CD4-positive, alpha-beta T cell treated with Interleukin-12 subunit alpha and Interleukin-12 subunit beta, for 1 hour (primary cell): Measurements from ENCODE around the gene GRIN1.
A peak's percentile ranks its signal among the peaks of the same experiment; 100 is the strongest.

Source experiments
- DNase-seq: peaks from one replicate; pipeline ENCODE4 v3.0.0-alpha.2; 2020

The GRIN1 gene

DNA sequence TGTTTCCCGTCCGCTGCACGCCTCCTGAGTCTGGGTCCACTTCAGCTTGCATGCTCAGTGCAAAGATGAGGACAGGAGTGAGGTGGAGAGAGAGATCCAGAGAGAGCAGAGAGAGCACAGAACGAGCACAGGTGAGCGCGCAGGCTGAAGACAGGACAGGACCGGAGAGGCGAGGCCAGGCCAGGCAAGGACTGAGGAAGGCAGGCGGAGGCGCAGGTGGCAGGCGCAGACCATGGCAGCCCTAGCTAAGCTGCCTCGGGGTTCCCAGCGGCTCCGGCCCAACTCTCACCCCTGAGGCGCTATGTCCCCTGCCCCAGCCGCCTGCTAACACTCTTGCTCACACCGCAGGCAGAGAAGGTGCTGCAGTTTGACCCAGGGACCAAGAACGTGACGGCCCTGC, 9.7 kb downstream of the GRIN1 start:
- no peak for DNase-seq

DNA sequence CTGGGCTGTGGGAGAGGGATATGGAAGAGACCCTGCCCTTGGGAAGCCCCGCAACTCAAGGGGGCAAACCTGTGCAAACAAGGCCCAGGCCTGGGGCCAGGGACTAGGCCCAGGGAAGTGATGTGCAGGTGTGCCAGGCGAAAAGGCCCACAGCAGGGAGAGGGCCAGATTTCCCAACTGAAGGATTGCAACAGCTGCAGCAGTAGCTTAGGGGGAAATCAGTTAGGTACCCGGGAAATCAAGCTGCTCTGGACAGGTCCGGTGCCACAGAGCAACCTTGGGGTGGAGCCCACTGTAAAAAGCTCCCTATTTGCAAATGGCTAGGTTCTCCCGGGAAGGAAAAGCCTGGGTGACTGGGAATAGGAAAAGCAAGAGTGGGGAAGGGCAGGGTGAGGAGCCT, 10.4 kb downstream of the GRIN1 start:
- no peak for DNase-seq

- no peak for DNase-seq
Measured at GRCh38 chr9:137149942-137150616, 11.1 kb downstream of the GRIN1 start.

- peak; percentile 59 for DNase-seq
Measured at GRCh38 chr9:137150617-137151457, 11.9 kb downstream of the GRIN1 start.

GRCh38 chr9:137152844-137153405, 14.0 kb downstream of the GRIN1 start:
- DNase-seq = no peak

- DNase-seq = peak; percentile 59
Measured at GRCh38 chr9:137156567-137157375, 17.8 kb downstream of the GRIN1 start.

DNA sequence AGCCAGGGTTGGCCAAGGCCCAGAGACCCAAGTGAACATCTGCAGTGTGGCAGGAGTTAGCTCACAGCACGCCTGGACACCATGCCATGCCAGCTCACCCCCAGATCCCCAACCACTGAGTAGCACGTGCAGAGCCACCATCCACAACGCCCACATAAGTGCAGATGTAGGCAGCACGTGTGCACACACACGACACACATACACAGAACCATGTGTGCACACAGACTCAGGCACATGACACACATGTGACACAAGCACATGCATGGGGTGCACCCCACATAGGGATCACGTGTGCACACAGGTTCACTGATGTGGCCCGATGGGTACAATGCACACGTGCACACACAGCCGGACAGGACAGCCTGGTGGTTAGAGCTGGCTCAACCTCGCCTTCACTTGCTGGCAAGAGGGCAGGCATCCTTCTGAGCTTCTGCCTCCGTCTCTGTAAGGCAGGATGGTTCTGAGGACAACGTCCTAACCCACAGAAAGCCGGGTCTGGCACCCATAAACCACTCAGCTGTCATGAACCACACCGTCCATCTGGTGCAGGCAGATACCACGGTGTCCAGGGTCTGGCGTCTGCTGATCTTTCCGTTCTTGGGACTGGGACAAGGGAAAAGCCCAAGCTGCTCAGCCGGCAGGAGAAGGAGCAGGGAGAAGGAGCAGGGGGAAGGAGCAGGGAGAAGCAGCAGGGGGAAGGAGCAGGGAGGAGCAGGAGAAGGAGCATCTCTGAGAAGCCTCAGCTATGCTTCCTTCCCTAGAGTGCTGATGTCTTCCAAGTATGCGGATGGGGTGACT, 18.9 kb downstream of the GRIN1 start:
- no peak for DNase-seq

DNA sequence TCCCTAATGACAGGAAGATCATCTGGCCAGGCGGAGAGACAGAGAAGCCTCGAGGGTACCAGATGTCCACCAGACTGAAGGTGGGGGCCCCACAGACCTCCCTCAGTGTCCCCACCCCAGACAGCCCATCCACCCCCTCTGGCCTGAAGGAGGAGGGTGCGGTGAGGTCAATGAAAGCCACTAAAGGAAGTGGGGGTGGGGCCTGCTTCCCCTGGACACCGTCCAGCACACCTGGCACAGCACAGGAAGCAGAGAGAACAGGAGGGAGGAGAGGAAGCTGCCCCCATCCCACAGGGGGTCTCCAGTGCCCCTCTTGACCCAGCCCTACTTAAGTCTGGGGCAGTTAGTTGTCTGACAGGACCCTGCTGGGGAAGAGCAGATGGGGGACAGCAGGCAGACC, 19.7 kb downstream of the GRIN1 start:
- DNase-seq = no peak

GRCh38 chr9:137159105-137160053, 20.4 kb downstream of the GRIN1 start:
- no peak for DNase-seq

- DNase-seq = no peak
Measured at GRCh38 chr9:137160054-137160425, 21.1 kb downstream of the GRIN1 start.

- DNase-seq = no peak
Measured at GRCh38 chr9:137160716-137161557, 22.0 kb downstream of the GRIN1 start.

DNA sequence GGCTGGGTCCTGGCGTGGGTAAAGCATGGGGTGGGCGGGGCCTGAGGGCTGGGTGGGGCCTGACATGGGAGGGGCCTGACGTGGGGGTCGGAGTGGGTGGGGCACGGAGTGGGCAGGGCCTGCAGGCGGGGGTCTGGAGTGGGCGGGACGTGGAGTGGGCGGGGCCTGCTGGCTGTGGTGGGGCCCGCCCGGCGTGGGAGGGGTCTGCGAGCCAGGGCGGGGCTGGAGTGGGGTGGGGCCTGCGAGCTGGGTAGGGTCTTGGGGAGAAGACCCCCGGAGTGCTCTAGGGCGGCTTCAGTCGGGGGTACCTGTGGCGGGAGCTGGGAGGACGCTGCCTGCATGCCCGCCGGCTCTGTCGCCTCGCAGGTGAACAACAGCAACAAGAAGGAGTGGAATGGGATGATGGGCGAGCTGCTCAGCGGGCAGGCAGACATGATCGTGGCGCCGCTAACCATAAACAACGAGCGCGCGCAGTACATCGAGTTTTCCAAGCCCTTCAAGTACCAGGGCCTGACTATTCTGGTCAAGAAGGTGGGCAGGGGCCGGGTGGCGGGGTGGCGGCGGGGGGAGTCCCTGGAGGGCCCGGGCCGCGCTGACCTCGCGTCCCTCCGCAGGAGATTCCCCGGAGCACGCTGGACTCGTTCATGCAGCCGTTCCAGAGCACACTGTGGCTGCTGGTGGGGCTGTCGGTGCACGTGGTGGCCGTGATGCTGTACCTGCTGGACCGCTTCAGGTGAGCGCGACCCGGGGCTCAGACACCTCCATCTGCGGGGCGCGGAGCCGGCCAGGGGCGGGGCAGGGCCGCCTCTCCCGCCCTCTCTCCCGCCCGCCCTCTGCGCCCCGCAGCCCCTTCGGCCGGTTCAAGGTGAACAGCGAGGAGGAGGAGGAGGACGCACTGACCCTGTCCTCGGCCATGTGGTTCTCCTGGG, 22.9 kb downstream of the GRIN1 start:
- no peak for DNase-seq

DNA sequence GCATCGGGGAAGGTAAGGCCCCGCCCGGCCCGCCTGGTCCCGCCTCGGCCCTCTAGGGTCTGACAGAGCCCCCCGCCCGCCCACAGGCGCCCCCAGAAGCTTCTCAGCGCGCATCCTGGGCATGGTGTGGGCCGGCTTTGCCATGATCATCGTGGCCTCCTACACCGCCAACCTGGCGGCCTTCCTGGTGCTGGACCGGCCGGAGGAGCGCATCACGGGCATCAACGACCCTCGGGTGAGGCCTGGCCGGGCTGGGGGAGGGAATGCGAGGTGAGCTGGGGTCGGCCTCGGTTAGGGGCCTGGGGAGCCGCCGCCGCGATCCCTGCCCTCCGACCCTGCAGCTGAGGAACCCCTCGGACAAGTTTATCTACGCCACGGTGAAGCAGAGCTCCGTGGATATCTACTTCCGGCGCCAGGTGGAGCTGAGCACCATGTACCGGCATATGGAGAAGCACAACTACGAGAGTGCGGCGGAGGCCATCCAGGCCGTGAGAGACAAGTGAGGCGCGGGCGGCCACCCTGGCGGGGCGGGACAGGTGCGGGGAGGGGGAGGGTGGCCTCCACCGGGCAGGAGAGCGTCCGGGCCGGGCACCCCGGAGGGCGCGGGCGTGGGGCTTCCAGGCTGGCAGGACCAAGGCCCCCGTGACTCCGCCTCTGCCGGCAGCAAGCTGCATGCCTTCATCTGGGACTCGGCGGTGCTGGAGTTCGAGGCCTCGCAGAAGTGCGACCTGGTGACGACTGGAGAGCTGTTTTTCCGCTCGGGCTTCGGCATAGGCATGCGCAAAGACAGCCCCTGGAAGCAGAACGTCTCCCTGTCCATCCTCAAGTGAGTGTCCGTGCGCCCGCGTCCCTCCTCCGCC, 23.8 kb downstream of the GRIN1 start:
- DNase-seq = no peak

GRCh38 chr9:137163365-137163715, 24.4 kb downstream of the GRIN1 start:
- DNase-seq = no peak

GRCh38 chr9:137163805-137164204, 24.9 kb downstream of the GRIN1 start:
- no peak for DNase-seq

- no peak for DNase-seq
Measured at GRCh38 chr9:137164370-137165249, 25.7 kb downstream of the GRIN1 start.

DNA sequence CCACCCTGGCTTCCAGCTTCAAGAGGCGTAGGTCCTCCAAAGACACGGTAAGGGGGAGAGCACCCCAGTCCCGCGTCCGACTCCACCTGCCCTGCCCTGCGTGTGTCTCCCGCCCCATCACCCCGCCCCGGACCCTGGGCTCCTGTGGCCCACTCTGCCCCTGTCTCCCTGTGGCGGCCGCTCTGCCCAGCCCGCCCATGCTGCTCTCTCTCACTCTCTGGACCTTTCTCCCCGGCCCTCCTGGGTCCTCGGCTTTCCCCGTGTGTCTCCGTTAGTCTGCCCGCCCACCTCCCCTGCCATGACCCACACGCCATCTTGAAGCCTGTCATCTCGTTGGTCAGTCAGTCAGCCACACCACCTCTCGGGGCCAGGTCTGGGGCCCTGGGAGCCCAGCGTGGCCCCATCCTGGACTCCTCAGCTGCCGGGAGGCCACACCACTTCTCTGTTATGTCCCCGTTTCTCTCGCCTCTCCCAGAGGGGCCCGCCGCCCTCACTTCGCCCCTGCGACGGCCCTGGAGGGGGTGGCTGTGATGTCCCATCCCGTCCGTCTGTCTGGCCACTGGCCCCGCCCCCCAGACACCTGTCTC, 26.4 kb downstream of the GRIN1 start:
- no peak for DNase-seq
